Gastrocnemius medialis (tissue), 4 donors: ENCODE results near the gene GSG1L2. TPM values are rescaled to one million over a fixed set of nuclear protein-coding genes. Genes with fewer than 3 reads are reported as not detected.

Experiments
- ATAC-seq, 2 donors: fragments of 150-250 bp; one replicate each; pipeline ENCODE4 v1.9.1; 2016
- DNase-seq, 2 donors: peaks; one replicate each; pipeline ENCODE4 v3.0.0-alpha.2; 2019
- H3K27ac ChIP-seq, 4 donors: fragments of 200-600 bp; sonication (generic); 1 replicate in 1 of 4; 2 replicates in 3 of 4; pipeline ENCODE4 v1.5.1; 2016 to 2018; ENCODE audit warnings: mild to moderate bottlenecking in 2 of 4, moderate library complexity in 1 of 4
- H3K27me3 ChIP-seq, 3 donors: fragments of 200-600 bp; sonication (generic) in 2 of 3; 1 replicate in 1 of 3; 2 replicates in 2 of 3; pipeline versions ENCODE4 v1.5.1 to v1.6.0; 2016 to 2019; ENCODE audit warnings: mild to moderate bottlenecking in 1 of 3, moderate library complexity in 1 of 3
- H3K36me3 ChIP-seq, 2 donors: fragments of 200-600 bp; sonication (generic) in 1 of 2; one replicate each; pipeline ENCODE4 v1.5.1; 2017 to 2018
- H3K4me1 ChIP-seq, 2 donors: fragments of 200-600 bp; sonication (generic) in 1 of 2; one replicate each; pipeline ENCODE4 v1.5.1; 2016 to 2017; ENCODE audit warnings: mild to moderate bottlenecking in 2 of 2
- H3K4me3 ChIP-seq, 4 donors: fragments of 200-600 bp; sonication (generic) in 3 of 4; 1 replicate in 1 of 4; 2 replicates in 3 of 4; pipeline ENCODE4 v1.5.1; 2016 to 2019; ENCODE audit warnings: mild to moderate bottlenecking in 2 of 4
- H3K9me3 ChIP-seq, 3 donors: fragments of 200-600 bp; sonication (generic) in 2 of 3; 1 replicate in 1 of 3; 2 replicates in 2 of 3; pipeline ENCODE4 v1.5.1; 2016 to 2019
- POLR2A ChIP-seq, 2 donors: fragments of 450-650 bp; IDR thresholded peaks; one replicate each; pipeline ENCODE4 v1.6.1; 2017; ENCODE audit warnings: antibody characterized with exemption in 2 of 2, mild to moderate bottlenecking in 2 of 2, moderate library complexity in 2 of 2
- in situ Hi-C, 4 donors: fragments of 200-750 bp; cut with MboI; loops; one replicate each; pipeline versions ENCODE4 v1.15.0 to v1.8.0; 2017; ENCODE audit warnings: low sequenced_read_pairs in 4 of 4
- intact Hi-C: fragments of 100-400 bp; cut with DNase I; formaldehyde crosslinking; loops from one replicate; pipeline ENCODE4 v1.15.1; 2023; ENCODE audit warnings: low total_unique reads
- total RNA-seq, 4 donors: library from RNA; depleted of rRNA; stranded (reverse); fragments of >200 nt; gene quantifications; one replicate each; pipeline versions ENCODE4 v1.1.0 to v1.2.3, GENCODE V29; 2016
- TF ChIP-seq, protein P1 (sequence below), 5 experiments: fragments of 450-650 bp in 3 of 5; fragments of 200-600 bp in 2 of 5; sonication (generic) in 2 of 5; IDR thresholded peaks in 4 of 5; conservative IDR thresholded peaks in 1 of 5; 1 replicate in 4 of 5; 2 replicates in 1 of 5; pipeline ENCODE4 v1.5.1; 2016 to 2019; ENCODE audit warnings: antibody characterized with exemption in 5 of 5, mild to moderate bottlenecking in 3 of 5, moderate library complexity in 3 of 5

The GSG1L2 gene
- total RNA-seq, 4 donors from 2014 or later, result not detected

DNA sequence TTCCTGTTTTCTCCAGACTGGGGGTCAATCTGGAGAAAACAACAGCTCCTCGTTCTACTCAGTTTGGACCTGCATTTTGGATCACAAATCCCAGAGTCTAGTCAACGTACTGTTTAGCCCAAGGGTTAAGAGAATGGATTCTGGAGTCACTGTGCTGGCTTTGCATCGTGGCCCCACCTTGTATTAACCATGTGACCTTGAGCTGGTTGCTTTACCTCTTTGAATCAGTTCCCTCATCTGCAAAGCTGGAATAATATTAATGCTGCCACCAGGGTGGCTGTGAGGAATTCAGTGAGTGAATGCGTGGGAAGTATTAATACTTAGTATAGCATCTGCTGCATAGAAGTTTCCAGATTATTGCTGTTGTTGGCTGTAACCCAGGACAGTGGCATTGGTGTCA is 19.2 kb downstream of the GSG1L2 start:
- no peak for DNase-seq
- Histone ChIP-seq H3K27ac (no peak overlapping the region), H3K4me3 (no peak overlapping the region), H3K9me3 (no peaks in the 10 kb centered on the region), H3K4me1 (no peaks in the 10 kb centered on the region), H3K36me3 (no peaks in the 10 kb centered on the region), H3K27me3 (no peaks in the 10 kb centered on the region)
- in situ Hi-C loops (loop anchor here in 1 of 4 donors (25.0 kb wide), 1 partner anchor 110 kb away; the partner anchor contains the start of gene RCVRN), intact Hi-C loops (no loop called here)
- TF ChIP-seq, protein P1, sequence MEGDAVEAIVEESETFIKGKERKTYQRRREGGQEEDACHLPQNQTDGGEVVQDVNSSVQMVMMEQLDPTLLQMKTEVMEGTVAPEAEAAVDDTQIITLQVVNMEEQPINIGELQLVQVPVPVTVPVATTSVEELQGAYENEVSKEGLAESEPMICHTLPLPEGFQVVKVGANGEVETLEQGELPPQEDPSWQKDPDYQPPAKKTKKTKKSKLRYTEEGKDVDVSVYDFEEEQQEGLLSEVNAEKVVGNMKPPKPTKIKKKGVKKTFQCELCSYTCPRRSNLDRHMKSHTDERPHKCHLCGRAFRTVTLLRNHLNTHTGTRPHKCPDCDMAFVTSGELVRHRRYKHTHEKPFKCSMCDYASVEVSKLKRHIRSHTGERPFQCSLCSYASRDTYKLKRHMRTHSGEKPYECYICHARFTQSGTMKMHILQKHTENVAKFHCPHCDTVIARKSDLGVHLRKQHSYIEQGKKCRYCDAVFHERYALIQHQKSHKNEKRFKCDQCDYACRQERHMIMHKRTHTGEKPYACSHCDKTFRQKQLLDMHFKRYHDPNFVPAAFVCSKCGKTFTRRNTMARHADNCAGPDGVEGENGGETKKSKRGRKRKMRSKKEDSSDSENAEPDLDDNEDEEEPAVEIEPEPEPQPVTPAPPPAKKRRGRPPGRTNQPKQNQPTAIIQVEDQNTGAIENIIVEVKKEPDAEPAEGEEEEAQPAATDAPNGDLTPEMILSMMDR (IDR thresholded peaks at IDR 0.05 in 4 of 5, conservative IDR thresholded peaks at IDR 0.05 in 1 of 5), result no peak
- no peak for TF ChIP-seq POLR2A (IDR thresholded peaks at IDR 0.05)
- no peak for ATAC-seq

DNA sequence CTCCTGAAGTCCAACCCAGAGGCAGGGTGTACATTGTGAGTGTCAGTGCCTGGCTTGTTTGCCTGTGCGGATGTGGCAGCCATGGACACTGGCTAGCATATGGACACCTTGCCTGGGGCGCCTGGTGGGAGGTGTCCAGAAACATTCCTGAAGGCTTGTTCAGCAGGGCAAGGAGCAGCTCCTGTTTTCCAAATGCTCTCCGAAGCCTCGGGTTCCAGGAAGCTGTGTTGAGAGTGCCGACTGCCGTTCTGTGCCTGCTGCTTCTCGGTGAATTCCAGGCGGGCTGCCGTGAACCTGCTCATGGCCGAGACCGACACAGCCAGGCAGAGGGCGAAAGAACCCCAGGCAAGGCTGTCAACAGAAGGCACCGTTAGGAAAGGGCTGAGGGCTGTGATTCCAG is 19.6 kb downstream of the GSG1L2 start:
- intact Hi-C loops (no loop called here), in situ Hi-C loops (loop anchor here in 1 of 4 donors (25.0 kb wide), 1 partner anchor 110 kb away; the partner anchor contains the start of gene RCVRN)
- H3K36me3 ChIP-seq, result no peaks in the 10 kb centered on the region
- H3K4me3 ChIP-seq, result no peak overlapping the region
- H3K27me3 ChIP-seq, result no peaks in the 10 kb centered on the region
- H3K27ac ChIP-seq, result no peak overlapping the region
- no peaks in the 10 kb centered on the region for H3K4me1 ChIP-seq
- DNase-seq (no peak), ATAC-seq (no peak)
- no peaks in the 10 kb centered on the region for H3K9me3 ChIP-seq
- TF ChIP-seq, protein P1 (IDR thresholded peaks at IDR 0.05 in 4 of 5, conservative IDR thresholded peaks at IDR 0.05 in 1 of 5), result no peak
- no peak for TF ChIP-seq POLR2A (IDR thresholded peaks at IDR 0.05)

DNA sequence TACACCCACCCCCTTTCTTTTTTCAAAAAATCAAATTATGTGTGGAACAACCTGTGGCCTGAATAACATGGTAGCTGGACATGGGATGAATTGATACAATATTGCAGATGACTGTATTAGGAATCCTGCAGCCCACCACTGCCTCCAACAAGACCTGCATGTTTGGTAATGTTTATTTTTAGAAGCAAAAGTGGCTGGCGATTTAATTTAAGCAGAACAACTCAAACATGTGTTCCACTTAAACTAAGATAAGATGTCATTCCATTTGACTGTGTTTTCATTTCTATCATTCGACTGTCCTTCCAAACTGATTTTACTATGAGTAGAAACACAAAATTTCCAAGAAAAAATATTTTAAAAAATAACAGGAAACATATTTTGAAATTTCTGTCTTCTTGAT is 20.4 kb downstream of the GSG1L2 start:
- DNase-seq (no peak), ATAC-seq (no peak)
- intact Hi-C loops (no loop called here), in situ Hi-C loops (loop anchor here in 1 of 4 donors (25.0 kb wide), 1 partner anchor 111 kb away; the partner anchor contains the start of gene RCVRN)
- Histone ChIP-seq H3K27ac (no peak overlapping the region), H3K4me1 (no peaks in the 10 kb centered on the region), H3K9me3 (no peaks in the 10 kb centered on the region), H3K36me3 (no peaks in the 10 kb centered on the region), H3K27me3 (no peaks in the 10 kb centered on the region), H3K4me3 (no peak overlapping the region)
- no peak for TF ChIP-seq POLR2A (IDR thresholded peaks at IDR 0.05)
- TF ChIP-seq, protein P1 (IDR thresholded peaks at IDR 0.05 in 4 of 5, conservative IDR thresholded peaks at IDR 0.05 in 1 of 5), result no peak

DNA sequence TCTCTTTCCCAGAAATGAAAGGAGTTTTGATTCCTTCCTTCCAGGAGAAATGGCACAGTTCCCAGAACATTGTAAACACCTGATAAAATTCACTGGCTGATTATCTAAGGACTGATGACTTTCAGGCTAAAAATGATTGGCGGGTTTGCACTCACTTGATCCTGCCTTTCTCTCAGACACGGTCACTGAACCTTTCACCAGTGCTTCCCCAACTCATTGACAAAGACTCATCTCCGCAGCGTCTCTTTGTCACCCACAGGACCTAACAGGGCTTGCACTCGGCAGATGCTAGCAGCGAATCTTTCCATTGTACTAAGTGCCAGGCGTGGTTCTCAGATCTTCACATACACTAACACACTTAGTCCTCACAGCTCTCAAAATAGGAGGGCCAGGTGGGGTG is 23.2 kb downstream of the GSG1L2 start:
- ATAC-seq (no peak), DNase-seq (no peak)
- H3K27me3 ChIP-seq, result no peaks in the 10 kb centered on the region
- intact Hi-C loops (no loop called here), in situ Hi-C loops (no loop called here)
- H3K9me3 ChIP-seq, result no peaks in the 10 kb centered on the region
- H3K4me3 ChIP-seq, result no peak overlapping the region
- H3K4me1 ChIP-seq, result no peaks in the 10 kb centered on the region
- H3K36me3 ChIP-seq, result no peaks in the 10 kb centered on the region
- TF ChIP-seq, protein P1 (IDR thresholded peaks at IDR 0.05 in 4 of 5, conservative IDR thresholded peaks at IDR 0.05 in 1 of 5), result no peak
- no peak for TF ChIP-seq POLR2A (IDR thresholded peaks at IDR 0.05)
- no peak overlapping the region for H3K27ac ChIP-seq

DNA sequence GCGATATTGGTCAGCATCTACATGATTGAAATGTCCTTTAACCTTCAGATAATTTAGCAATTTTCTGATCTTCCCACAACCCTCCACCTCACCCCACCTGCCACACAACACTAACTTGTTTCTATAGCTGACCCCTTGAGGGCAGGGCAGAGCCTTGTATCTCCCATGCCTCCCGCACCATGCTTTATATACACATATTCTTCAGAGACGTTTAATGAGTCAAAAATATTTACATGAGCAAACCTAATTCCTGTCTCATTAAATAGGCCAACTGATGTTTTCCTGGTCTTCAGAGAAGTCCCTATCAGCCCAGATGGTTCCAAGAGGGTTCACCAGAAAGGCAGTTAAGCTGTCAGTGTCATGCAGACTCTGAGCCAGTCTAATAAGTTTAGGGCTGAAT is 23.9 kb downstream of the GSG1L2 start:
- TF ChIP-seq, protein P1 (IDR thresholded peaks at IDR 0.05 in 4 of 5, conservative IDR thresholded peaks at IDR 0.05 in 1 of 5), result no peak
- TF ChIP-seq POLR2A (IDR thresholded peaks at IDR 0.05), result no peak
- H3K9me3 ChIP-seq, result no peaks in the 10 kb centered on the region
- in situ Hi-C loops, result no loop called here
- ATAC-seq (no peak), DNase-seq (no peak)
- no peaks in the 10 kb centered on the region for H3K4me1 ChIP-seq
- intact Hi-C loops, result no loop called here
- H3K27ac ChIP-seq, result no peak overlapping the region
- no peaks in the 10 kb centered on the region for H3K36me3 ChIP-seq
- H3K27me3 ChIP-seq, result no peaks in the 10 kb centered on the region
- H3K4me3 ChIP-seq, result no peak overlapping the region
